GM18909 (cell line): ENCODE measurements around the gene FES.

Source experiments
- ATAC-seq: cut with Tn5 transposase; IDR thresholded peaks from one replicate; pipeline ENCODE4 v1.9.1; 2021; ENCODE audit warnings: mild to moderate bottlenecking; ENCODE audit not compliant: unreplicated experiment, poor library complexity

FES gene

DNA sequence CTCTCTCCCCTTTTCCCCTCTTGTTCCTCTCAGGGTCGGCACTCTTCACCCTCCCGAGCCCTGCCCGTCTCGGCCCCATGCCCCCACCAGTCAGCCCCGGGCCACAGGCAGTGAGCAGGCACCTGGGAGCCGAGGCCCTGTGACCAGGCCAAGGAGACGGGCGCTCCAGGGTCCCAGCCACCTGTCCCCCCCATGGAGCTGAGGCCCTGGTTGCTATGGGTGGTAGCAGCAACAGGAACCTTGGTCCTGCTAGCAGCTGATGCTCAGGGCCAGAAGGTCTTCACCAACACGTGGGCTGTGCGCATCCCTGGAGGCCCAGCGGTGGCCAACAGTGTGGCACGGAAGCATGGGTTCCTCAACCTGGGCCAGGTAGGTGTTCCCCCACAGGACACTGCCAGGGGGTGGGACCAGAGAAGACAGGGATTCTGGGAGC, 8.7 kb upstream of the FES start:
- no peak for ATAC-seq

GRCh38 chr15:90876046-90876445, 8.3 kb upstream of the FES start:
- no peak for ATAC-seq

DNA sequence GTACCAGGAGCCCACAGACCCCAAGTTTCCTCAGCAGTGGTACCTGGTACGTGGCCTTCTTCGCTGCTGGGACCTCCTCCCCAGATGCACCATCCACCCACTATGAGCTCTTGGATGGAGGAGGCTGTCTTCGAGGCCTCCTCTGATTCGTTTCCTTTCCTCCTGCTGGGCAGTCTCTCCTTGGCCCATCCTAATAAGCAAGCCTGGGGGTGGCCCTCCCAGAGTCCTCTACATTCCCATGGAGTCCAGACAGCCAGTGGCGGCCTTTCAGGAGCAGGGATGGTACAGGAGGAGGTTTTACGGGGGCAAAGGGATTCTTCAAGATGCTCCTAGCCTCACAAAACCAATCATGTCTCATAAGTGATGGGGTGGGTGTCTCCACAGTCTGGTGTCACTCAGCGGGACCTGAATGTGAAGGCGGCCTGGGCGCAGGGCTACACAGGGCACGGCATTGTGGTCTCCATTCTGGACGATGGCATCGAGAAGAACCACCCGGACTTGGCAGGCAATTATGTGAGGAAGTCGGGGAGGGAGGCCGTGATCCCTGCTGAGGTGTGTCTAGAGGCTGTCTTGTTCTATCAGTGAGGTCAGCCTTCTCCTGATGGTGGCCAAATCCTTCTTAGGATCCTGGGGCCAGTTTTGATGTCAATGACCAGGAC, 7.7 kb upstream of the FES start:
- no peak for ATAC-seq

- ATAC-seq = no peak
Observed at GRCh38 chr15:90877315-90877714, 7.0 kb upstream of the FES start.

- ATAC-seq = no peak
Observed at GRCh38 chr15:90877996-90878395, 6.3 kb upstream of the FES start.

DNA sequence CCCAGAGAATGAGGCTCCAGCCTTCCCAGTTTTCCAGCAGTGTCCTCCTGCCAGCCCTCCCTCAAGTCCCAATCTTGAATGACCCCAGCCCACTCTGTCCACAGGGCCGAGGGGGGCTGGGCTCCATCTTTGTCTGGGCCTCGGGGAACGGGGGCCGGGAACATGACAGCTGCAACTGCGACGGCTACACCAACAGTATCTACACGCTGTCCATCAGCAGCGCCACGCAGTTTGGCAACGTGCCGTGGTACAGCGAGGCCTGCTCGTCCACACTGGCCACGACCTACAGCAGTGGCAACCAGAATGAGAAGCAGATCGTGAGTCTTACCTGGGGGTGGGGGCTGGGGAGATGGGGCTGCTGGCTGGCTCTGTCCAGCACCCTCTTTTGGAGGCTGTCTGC, 5.6 kb upstream of the FES start:
- no peak for ATAC-seq

- ATAC-seq = no peak
Observed at GRCh38 chr15:90879730-90880366, 4.5 kb upstream of the FES start.

- ATAC-seq = no peak
Observed at GRCh38 chr15:90880381-90881145, 3.7 kb upstream of the FES start.

DNA sequence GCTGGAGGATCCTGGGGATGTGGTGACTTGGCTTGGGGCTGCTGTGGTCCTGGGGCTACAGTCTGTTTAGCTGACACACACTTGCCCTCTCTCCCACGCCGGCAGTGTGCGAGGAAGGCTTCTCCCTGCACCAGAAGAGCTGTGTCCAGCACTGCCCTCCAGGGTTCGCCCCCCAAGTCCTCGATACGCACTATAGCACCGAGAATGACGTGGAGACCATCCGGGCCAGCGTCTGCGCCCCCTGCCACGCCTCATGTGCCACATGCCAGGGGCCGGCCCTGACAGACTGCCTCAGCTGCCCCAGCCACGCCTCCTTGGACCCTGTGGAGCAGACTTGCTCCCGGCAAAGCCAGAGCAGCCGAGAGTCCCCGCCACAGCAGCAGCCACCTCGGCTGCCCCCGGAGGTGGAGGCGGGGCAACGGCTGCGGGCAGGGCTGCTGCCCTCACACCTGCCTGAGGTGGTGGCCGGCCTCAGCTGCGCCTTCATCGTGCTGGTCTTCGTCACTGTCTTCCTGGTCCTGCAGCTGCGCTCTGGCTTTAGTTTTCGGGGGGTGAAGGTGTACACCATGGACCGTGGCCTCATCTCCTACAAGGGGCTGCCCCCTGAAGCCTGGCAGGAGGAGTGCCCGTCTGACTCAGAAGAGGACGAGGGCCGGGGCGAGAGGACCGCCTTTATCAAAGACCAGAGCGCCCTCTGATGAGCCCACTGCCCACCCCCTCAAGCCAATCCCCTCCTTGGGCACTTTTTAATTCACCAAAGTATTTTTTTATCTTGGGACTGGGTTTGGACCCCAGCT, 2.9 kb upstream of the FES start:
- ATAC-seq = no peak

- ATAC-seq = no peak
Observed at GRCh38 chr15:90881978-90882721, 2.2 kb upstream of the FES start.

GRCh38 chr15:90882781-90883525, 1.4 kb upstream of the FES start:
- no peak for ATAC-seq

- ATAC-seq = no peak
Observed at GRCh38 chr15:90883526-90883975, 753 bp upstream of the FES start.

GRCh38 chr15:90884719-90885431, 571 bp downstream of the FES start:
- ATAC-seq = peak; percentile 13

- ATAC-seq = peak; percentile 38
Observed at GRCh38 chr15:90885432-90886290, 1.4 kb downstream of the FES start.

DNA sequence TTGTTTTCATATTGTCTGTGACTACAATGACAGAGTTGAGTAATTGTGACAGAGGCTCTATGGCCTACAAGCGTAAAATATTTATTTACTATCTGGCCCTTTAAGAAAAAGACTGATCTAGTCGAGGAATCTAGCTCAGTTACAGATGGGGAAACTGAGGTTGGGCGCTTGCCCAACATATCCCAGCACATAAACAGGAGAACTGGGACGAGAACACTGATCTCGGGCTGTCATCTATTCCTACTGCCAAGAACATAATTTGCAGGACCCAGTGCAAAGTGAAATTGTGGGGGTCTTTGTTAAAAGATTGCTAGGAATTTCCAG, 1.9 kb downstream of the FES start:
- ATAC-seq = no peak

DNA sequence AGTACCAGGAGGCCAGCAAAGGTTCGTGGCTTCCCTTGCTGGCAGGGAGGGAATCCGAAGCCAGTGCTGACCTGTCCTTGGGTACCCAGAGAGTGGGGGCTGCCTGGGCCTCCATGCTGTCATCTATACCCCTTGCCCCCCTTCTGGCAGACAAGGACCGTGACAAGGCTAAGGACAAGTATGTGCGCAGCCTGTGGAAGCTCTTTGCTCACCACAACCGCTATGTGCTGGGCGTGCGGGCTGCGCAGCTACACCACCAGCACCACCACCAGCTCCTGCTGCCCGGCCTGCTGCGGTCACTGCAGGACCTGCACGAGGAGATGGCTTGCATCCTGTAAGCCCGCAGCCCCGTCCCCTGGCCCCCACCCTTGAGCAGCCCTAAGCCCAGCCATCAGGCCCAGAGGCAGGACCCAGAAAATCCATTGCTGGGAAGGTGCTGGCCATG, 2.8 kb downstream of the FES start:
- no peak for ATAC-seq

DNA sequence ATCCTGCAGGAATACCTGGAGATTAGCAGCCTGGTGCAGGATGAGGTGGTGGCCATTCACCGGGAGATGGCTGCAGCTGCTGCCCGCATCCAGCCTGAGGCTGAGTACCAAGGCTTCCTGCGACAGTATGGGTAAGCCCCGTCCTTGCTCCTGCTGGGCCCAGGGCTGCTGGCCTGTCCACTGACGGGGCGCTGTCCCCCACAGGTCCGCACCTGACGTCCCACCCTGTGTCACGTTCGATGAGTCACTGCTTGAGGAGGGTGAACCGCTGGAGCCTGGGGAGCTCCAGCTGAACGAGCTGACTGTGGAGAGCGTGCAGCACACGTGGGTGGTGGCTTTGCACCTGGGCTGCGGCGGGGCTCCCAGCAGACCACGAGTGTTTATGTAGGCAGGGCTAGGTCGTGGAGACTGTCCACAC, 5.0 kb downstream of the FES start:
- ATAC-seq = no peak
